Measurements from ENCODE around the gene SAAL1.
"Not testable (repeated sequence)": the region's sequence is repeated elsewhere in the genome, so short reads cannot be mapped to it uniquely, and the experiment has no call there.

Gene SAAL1

GRCh38 chr11:18105802-18106574, at the start of gene SAAL1:
Gene SAAL1 (minus strand): TSS chr11:18106082. CDS start chr11:18106041, 41 bp downstream.
- DNase-seq, result peak; percentile 17

GRCh38 chr11:18151581-18151980, 45.7 kb upstream of the SAAL1 start:
- DNase-seq, result no peak

GRCh38 chr11:18145837-18146236, 40.0 kb upstream of the SAAL1 start:
- no peak for DNase-seq

- no peak for DNase-seq
Observed at GRCh38 chr11:18145025-18145424, 39.1 kb upstream of the SAAL1 start.

DNA sequence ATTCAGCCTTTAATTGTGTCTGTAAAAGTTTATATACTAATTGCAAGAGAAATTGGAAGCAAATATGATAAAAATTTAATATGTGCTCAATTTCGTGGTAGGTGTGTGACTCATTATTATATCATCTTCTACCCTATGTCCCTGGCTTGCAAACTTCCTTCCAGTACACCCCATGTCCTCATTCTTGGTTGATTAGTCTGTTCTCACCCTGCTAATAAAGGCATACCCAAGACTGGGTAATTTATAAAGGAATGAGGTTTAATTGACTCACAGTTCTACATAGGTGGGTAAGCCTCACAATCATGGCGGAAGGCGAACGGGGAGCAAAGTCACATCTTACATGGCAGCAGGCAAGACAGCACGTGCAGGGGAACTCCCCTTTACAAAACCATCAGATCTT, 38.4 kb upstream of the SAAL1 start:
- no peak for DNase-seq

DNA sequence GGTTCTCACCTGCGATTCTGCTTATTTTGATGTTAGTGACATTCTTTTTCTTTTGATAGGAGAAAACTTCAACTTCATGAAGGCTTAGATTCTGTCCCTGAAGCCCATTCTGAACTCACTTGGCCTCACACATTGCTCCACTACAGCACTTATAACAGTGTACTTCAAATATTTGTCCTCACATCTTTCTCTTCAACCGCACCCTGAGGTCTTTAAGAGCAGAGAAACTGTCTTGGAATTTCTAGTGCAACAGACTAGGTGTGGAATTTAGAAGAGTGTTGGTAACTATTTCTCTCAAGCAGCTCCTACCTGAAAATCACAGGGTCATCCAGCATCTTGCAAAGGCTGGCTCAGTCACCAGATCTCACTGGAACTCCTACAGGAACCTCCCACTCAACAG, 34.3 kb upstream of the SAAL1 start:
- no peak for DNase-seq

GRCh38 chr11:18137186-18137800, 31.4 kb upstream of the SAAL1 start:
- no peak for DNase-seq

- DNase-seq, result no peak
Observed at GRCh38 chr11:18135308-18135707, 29.4 kb upstream of the SAAL1 start.

DNA sequence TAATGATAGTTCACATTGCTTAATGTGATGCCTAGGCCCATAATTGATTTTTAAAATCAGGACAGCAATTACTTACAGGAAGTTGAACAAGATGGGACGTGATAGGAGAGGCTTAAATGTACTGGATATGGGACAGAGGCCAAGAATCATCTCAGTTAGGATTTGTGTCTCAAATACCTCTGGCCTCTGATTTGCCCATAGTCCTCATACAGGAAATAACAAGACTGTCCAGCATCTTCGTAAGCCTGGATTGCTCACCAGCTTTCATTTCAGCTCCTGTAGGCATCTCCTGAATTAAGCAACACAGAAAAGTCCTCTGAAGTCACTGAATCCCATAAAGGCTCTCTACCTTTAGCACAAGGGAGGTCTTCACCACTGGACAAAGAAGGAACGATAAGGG, 26.5 kb upstream of the SAAL1 start, which contains the start of gene MRGPRX3:
TSS of gene MRGPRX3 (plus strand) at position 231 of the 400 bp plus-strand sequence. CDS start 4,632 bp downstream, outside the sequence.
- DNase-seq, result no peak

- not testable (repeated sequence) for DNase-seq
Observed at GRCh38 chr11:18131115-18131514, 25.2 kb upstream of the SAAL1 start.

GRCh38 chr11:18121331-18121828, 15.5 kb upstream of the SAAL1 start:
- DNase-seq, result not testable (repeated sequence)

GRCh38 chr11:18115360-18116127, 9.7 kb upstream of the SAAL1 start:
- peak; percentile 23 for DNase-seq

- no peak for DNase-seq
Observed at GRCh38 chr11:18111005-18111404, 5.1 kb upstream of the SAAL1 start.

- no peak for DNase-seq
Observed at GRCh38 chr11:18108254-18108653, 2.4 kb upstream of the SAAL1 start.

- no peak for DNase-seq
Observed at GRCh38 chr11:18106688-18107087, 806 bp upstream of the SAAL1 start.

GRCh38 chr11:18105086-18105801, 638 bp downstream of the SAAL1 start:
- DNase-seq, result no peak

DNA sequence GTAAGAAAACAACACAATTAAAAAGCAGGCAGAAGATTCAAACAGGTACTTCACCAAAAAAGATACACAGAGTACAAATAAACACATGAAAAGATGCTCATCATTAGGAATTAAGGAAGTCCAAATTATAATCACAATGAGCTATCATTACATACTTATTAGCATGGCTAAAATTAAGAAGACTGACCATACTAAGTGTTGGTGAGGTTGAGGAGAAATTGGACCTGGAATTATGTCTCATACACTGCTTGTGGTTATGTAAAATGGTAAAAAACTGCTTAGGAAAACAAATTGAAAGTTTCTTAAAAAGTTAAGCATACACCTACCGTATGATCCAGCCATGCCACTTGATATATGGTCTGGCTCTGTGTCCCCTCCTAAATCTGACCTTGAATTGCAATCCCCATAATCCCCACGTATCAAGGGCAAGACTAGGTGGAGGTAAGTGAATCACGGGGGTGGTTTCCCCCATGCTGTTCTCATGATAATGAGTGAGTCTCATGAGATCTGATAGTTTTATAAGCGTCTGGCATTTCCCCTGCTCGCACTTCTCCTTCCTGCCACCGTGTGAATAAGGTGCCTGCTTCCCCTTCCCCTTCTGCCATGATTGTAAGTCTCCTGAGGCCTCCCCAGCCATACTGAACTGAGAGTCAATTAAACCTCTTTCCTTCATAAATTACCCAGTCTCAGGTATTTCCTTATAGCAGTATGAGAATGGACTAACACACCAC, 4.8 kb downstream of the SAAL1 start:
- DNase-seq, result no peak

GRCh38 chr11:18093959-18094358, 11.9 kb downstream of the SAAL1 start:
- no peak for DNase-seq

DNA sequence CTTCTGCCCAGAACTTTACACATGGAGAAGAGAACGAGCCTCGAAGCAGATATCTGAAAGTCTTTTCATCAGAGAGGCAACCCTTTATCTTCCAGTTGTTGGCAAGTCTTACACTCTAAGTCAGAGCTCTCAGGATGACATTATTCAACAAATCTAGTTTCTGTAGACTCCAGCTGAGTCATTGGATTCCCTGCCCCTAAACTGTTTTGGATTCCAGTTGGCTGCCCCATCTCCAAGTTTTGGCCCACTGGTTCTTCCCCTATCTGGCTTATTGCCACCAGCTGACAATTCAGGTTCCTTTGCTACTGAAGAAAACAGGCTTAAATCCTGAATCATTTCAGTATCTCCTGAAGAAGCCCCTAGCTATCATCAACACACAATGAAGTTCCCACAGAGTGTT, 14.2 kb downstream of the SAAL1 start:
- DNase-seq, result no peak

GRCh38 chr11:18088966-18089365, 16.9 kb downstream of the SAAL1 start:
- no peak for DNase-seq

DNA sequence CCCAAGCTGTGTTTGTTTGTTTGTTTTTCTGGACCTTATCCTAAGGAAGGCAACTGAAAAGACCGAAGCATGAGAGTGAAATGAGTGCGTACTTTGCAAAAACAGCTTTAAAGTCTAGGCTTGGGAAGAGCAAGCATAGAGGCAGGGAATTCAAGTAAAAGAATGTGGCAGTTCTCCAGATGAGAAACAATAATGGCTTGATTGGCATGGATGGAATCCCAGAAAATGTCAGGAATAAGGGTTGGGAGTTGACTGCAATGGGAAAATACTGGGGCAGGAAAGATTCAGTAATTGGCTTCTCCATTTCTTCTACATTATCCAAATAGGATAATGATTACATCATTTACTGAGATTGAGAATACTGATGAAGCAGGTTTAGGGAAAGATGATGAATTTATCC, 17.5 kb downstream of the SAAL1 start:
- no peak for DNase-seq

DNA sequence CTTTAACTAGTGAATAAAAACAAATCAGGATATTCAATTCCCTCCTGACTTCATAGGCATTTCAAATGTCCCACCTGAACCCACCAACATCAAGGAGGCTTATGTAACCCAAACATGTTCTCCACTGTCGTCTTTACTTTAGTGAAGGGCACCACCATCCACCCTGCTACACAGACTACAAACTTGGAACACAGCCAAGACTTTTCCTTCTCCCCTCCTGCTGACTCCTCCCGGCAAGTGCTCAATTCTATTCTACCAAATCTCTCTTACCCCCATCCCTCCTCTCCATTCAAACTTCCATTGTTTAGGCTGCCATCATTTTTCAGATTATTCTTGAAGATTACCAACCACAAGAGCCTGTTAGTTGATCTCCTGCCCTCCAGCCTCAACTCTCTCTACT, 24.3 kb downstream of the SAAL1 start:
- no peak for DNase-seq
